ENCODE data around the gene FLNC.

FLNC gene

GRCh38 chr7:128891110-128891941, 61.1 kb downstream of the FLNC start:
- no peak for DNase-seq (ENCODE audit: low read depth)

- DNase-seq (ENCODE audit: low read depth) = no peak
These were observed 61.7 kb downstream of the FLNC start for GRCh38 chr7:128891942-128892269.

GRCh38 chr7:128892521-128893250, 62.5 kb downstream of the FLNC start:
- DNase-seq (ENCODE audit: low read depth) = no peak

GRCh38 chr7:128893251-128894100, 63.3 kb downstream of the FLNC start:
- DNase-seq (ENCODE audit: low read depth) = no peak

- DNase-seq (ENCODE audit: low read depth) = no peak
These were observed 63.9 kb downstream of the FLNC start for GRCh38 chr7:128894101-128894440.

- no peak for DNase-seq (ENCODE audit: low read depth)
These were observed 65.1 kb downstream of the FLNC start for GRCh38 chr7:128895320-128895719.

GRCh38 chr7:128899392-128899791, 69.2 kb downstream of the FLNC start:
- DNase-seq (ENCODE audit: low read depth) = no peak

- no peak for DNase-seq (ENCODE audit: low read depth)
These were observed 70.0 kb downstream of the FLNC start for GRCh38 chr7:128900237-128900636.

- no peak for DNase-seq (ENCODE audit: low read depth)
These were observed 72.8 kb downstream of the FLNC start for GRCh38 chr7:128902761-128903585.

- no peak for DNase-seq (ENCODE audit: low read depth)
These were observed 73.6 kb downstream of the FLNC start for GRCh38 chr7:128903621-128904361.

GRCh38 chr7:128904381-128905197, 74.4 kb downstream of the FLNC start:
- no peak for DNase-seq (ENCODE audit: low read depth)

GRCh38 chr7:128906001-128906765, 76.0 kb downstream of the FLNC start:
- no peak for DNase-seq (ENCODE audit: low read depth)

- no peak for DNase-seq (ENCODE audit: low read depth)
These were observed 76.8 kb downstream of the FLNC start for GRCh38 chr7:128906766-128907559.
